WERI-Rb-1 (cell line): ENCODE measurements around the gene ZNF462.

Experiments used
- DNase-seq: peaks from one replicate; pipeline ENCODE4 v3.0.0-alpha.2; 2020
- H3K27ac ChIP-seq: fragments of 250-450 bp; sonication (Bioruptor Pico); 2 replicates; pipeline ENCODE4 v1.5.1; 2020; ENCODE audit warnings: mild to moderate bottlenecking, moderate library complexity
- H3K27me3 ChIP-seq: fragments of 250-450 bp; sonication (Bioruptor Pico); 2 replicates; pipeline ENCODE4 v1.5.1; 2021; ENCODE audit warnings: mild to moderate bottlenecking, low read depth, moderate library complexity; ENCODE audit not compliant: insufficient read depth, severe bottlenecking
- H3K36me3 ChIP-seq: fragments of 250-450 bp; sonication (Bioruptor Pico); 2 replicates; pipeline ENCODE4 v1.5.1; 2020; ENCODE audit warnings: mild to moderate bottlenecking, moderate library complexity
- H3K4me3 ChIP-seq: 2 replicates; pipeline ENCODE4 v1.5.1; 2011; ENCODE audit warnings: low read depth, mild to moderate bottlenecking, control low read depth, low read length
- H3K9me3 ChIP-seq: fragments of 250-450 bp; sonication (Bioruptor Pico); 2 replicates; pipeline ENCODE4 v1.5.1; 2021; ENCODE audit warnings: mild to moderate bottlenecking, moderate library complexity; ENCODE audit not compliant: severe bottlenecking
- CTCF ChIP-seq: IDR thresholded peaks from 2 replicates; pipeline ENCODE4 v1.5.1; 2011; ENCODE audit warnings: low read depth, mild to moderate bottlenecking, control low read depth, inconsistent platforms, low read length

Gene ZNF462

GRCh38 chr9:106918825-106919509, 56.0 kb downstream of the ZNF462 start:
- Histone ChIP-seq H3K9me3 (no peaks in the 10 kb centered on the region), H3K4me3 (no peak overlapping the region), H3K36me3 (peaks cover 16% of the 10 kb centered on the region), H3K27ac (no peak overlapping the region), H3K27me3 (no peaks in the 10 kb centered on the region)
- no peak for DNase-seq
- no peak for TF ChIP-seq CTCF

DNA sequence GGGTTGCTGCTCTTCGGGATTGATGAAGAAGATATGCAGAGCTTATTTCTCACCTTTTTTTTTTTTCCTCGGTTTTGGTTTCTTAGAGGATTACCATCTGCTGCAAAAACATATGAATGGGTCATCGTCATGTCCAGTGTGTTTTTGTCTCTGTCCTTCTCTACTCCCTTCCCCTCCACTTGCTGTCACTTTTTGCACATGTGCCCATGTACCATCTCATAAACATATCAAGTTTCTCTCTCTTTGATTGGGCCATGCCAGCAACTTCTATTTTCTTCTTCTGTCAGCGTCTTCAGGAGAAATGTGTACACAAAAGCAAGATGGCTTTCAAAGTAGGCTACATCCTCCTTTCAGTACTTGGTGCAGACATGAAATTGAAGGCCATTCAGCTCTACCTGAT, 57.1 kb downstream of the ZNF462 start:
- TF ChIP-seq CTCF: no peak
- Histone ChIP-seq H3K4me3 (no peak overlapping the region), H3K27ac (no peak overlapping the region), H3K36me3 (peaks cover 28% of the 10 kb centered on the region), H3K27me3 (no peaks in the 10 kb centered on the region), H3K9me3 (no peaks in the 10 kb centered on the region)
- no peak for DNase-seq

GRCh38 chr9:106920701-106921283, 57.8 kb downstream of the ZNF462 start:
- Histone ChIP-seq H3K27ac (peak overlapping the region; percentile 27), H3K9me3 (no peaks in the 10 kb centered on the region), H3K4me3 (no peak overlapping the region), H3K36me3 (peaks cover 35% of the 10 kb centered on the region), H3K27me3 (no peaks in the 10 kb centered on the region)
- TF ChIP-seq CTCF: no peak
- no peak for DNase-seq

- Histone ChIP-seq H3K4me3 (no peak overlapping the region), H3K9me3 (no peaks in the 10 kb centered on the region), H3K27me3 (no peaks in the 10 kb centered on the region), H3K36me3 (peaks cover 41% of the 10 kb centered on the region), H3K27ac (peak overlapping the region; percentile 27)
- no peak for TF ChIP-seq CTCF
- DNase-seq: peak; percentile 61
Measured at GRCh38 chr9:106921341-106921899, 58.5 kb downstream of the ZNF462 start.

- no peak for TF ChIP-seq CTCF
- no peak overlapping the region for H3K4me3 ChIP-seq
Measured at GRCh38 chr9:106922026-106922425, 59.1 kb downstream of the ZNF462 start.

More at GRCh38 chr9:106922026-106922425, 59.1 kb downstream of the ZNF462 start:
- no peak for DNase-seq
- Histone ChIP-seq H3K36me3 (peaks cover 46% of the 10 kb centered on the region), H3K27ac (no peak overlapping the region), H3K9me3 (no peaks in the 10 kb centered on the region), H3K27me3 (no peaks in the 10 kb centered on the region)
